Fibroblast of mammary gland (primary cell): ENCODE measurements around the gene SAA1.
A peak's percentile ranks its signal among the peaks of the same experiment; 100 is the strongest.
"Not testable (repeated sequence)": the region's sequence is repeated elsewhere in the genome, so short reads cannot be mapped to it uniquely, and the experiment has no call there.

ENCODE experiments used
- DNase-seq: peaks from one replicate; pipeline ENCODE4 v3.0.0-alpha.2; 2010; ENCODE audit warnings: low read depth
- H3K4me3 ChIP-seq: 2 replicates; pipeline ENCODE4 v1.5.1; 2011; ENCODE audit warnings: low read depth, mild to moderate bottlenecking, low read length, moderate library complexity; ENCODE audit not compliant: control insufficient read depth
- TF ChIP-seq, protein P1 (sequence below): conservative IDR thresholded peaks from 2 replicates; pipeline ENCODE4 v1.5.1; 2011; ENCODE audit warnings: low read depth, low read length, inconsistent platforms; ENCODE audit not compliant: control insufficient read depth, insufficient read depth

SAA1 gene

DNA sequence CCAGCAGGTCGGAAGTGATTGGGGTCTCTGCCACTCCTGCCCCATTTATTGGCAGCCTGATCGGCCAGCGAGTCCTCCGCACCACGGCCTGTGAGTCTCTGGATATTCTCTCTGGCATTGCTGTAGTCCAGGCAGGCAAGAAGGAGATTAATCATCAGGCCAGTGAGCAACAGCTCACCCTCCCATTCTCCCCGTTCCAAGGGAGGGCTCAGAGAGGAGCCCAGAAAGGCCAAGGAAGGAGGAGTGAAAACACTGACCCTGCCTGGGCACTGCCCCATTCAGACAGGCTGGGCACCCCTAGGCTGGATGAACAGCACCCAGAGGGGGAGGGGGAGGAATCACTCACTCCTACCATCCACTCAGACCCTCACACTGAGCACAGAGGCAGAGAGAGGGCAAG lies 20.7 kb upstream of the SAA1 start:
- TF ChIP-seq, protein P1, sequence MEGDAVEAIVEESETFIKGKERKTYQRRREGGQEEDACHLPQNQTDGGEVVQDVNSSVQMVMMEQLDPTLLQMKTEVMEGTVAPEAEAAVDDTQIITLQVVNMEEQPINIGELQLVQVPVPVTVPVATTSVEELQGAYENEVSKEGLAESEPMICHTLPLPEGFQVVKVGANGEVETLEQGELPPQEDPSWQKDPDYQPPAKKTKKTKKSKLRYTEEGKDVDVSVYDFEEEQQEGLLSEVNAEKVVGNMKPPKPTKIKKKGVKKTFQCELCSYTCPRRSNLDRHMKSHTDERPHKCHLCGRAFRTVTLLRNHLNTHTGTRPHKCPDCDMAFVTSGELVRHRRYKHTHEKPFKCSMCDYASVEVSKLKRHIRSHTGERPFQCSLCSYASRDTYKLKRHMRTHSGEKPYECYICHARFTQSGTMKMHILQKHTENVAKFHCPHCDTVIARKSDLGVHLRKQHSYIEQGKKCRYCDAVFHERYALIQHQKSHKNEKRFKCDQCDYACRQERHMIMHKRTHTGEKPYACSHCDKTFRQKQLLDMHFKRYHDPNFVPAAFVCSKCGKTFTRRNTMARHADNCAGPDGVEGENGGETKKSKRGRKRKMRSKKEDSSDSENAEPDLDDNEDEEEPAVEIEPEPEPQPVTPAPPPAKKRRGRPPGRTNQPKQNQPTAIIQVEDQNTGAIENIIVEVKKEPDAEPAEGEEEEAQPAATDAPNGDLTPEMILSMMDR, result no peak
- no peak overlapping the region for H3K4me3 ChIP-seq

DNA sequence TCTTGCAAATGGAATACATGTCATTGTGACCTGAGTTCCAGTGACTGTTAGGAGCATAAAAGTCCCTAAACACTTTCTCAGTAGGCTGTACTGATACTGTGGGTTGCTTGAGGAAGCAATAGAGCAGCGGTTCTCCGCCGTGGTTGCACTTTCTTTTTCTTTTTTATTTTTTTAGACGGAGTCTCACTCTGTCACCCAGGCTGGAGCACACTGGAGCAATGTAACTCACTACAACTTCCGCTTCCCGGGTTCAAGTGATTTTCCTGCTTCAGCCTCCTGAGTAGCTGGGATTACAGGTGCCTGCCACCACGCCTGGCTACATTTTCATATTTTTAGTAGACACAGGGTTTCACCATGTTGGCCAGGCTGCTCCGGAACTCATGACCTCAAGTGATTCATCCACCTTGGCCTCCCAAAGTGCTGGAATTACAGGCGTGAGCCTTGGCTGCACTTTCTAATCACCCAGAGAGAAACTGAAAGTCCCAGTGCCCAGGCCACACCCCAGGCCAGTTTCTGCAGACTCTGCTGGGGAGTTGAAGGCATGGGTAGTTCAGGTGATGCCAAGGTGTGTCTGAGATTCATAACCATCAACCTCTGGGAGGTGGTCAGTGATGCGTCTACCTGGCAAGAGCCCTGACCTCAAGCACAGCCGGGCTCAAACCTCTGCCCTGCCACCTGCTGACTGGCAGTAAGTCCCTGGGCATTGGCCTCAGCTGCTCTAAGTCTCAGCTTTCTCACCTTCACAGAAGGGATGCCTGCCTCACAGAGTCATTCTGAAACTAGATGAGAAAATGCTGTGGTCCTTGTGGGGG lies 19.5 kb upstream of the SAA1 start:
- DNase-seq, H3K4me3 ChIP-seq: not testable (repeated sequence)

More for the DNA sequence above, 20.7 kb upstream of the SAA1 start:
- DNase-seq, result peak; percentile 10

DNA sequence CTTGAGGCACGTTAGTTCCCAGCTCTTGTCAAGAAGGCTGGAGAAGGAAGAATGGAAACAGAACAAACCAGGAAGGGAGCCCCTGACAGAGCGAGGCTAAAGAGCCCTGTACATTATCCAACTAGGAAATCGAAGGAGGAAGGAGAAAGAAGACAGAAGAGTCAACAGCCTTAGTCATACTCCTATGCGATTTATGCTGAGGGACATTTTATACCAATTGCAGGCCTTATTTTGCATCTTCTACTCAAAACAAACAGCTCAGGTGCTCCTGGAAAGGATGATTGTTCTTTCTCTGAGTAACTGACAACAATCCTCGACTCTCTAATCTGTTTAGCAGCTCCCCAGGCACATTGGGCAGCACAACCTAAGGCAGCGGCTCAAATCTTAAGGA lies 18.9 kb upstream of the SAA1 start:
- not testable (repeated sequence) for DNase-seq, H3K4me3 ChIP-seq

DNA sequence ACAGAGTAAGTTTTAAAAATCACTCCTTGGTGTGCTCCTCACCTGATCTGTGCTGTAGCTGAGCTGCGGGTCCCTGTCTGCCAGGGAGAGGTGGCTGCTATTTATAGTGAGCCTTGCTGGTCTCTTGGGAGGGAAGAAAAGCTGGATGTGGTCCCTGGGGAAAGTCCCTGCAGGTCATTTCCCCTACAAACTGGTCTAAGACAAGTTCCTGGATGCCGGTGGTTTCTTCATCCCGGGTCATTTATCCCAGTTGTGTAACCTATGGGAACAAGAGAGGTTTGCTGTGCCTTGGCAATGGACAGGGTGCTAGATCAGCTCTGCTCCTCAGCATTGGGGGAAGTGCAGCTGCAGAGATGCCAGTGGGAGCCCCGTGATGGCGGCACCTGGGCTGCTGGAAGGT lies 17.5 kb upstream of the SAA1 start, which contains the start of gene SAA2:
SAA2 (minus strand) TSS at position 108 of the 400 bp plus-strand sequence. CDS start 657 bp downstream, outside the sequence.
- DNase-seq, result no peak

DNA sequence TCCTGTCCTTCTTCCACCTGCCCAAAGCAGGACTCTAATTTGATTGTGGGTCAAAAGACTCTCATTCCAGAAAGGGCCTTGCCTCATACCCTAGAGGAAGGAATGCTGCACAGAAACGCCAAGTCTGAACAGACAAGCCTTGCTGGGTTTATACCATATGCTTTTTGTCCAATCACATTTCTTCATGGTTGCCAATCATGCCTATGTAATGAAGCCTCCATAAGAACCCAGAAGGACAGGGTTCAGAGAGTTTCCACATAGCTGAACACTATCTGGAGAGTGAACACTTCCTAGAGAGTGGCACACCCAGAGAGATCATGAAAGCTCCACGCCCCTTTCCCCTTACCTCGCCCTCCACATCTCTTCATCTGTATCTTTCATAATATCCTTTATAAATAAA lies 12.8 kb upstream of the SAA1 start:
- TF ChIP-seq, protein P1, result no peak

More for the DNA sequence above, 17.5 kb upstream of the SAA1 start, which contains the start of gene SAA2:
- TF ChIP-seq, protein P1, result no peak
- H3K4me3 ChIP-seq, result no peak within 1 kb of the TSS

DNA sequence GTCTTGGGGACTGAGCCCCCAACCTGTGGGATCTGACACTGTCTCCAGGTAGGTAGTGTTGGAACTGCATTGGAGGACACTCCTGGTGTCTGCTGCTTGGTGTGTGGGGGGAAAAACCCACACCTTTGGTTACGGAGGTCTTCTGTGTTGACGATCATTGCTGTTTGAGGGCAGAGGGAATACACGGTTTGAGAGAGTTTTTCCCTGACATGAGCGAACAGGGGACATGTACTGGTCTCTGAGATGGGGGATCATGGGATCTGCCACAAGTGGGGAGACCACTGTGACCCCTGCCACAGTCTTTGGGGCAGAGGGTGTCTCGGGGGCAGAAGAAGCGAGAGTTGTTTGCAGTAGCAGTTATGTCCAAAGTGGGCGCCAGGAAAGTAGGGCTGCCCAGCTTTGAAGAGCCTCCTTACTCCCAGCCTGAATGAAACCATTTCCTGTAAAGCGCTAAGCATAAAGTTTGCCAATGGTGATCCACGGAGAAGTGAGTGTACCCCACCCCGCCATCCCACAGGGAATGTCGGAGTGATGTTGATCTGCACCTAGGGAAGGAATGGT lies 12.2 kb upstream of the SAA1 start:
- DNase-seq, result no peak
- H3K4me3 ChIP-seq, result no peak overlapping the region
- TF ChIP-seq, protein P1, result no peak

More for the DNA sequence above, 12.8 kb upstream of the SAA1 start:
- no peak overlapping the region for H3K4me3 ChIP-seq
- DNase-seq, result no peak

DNA sequence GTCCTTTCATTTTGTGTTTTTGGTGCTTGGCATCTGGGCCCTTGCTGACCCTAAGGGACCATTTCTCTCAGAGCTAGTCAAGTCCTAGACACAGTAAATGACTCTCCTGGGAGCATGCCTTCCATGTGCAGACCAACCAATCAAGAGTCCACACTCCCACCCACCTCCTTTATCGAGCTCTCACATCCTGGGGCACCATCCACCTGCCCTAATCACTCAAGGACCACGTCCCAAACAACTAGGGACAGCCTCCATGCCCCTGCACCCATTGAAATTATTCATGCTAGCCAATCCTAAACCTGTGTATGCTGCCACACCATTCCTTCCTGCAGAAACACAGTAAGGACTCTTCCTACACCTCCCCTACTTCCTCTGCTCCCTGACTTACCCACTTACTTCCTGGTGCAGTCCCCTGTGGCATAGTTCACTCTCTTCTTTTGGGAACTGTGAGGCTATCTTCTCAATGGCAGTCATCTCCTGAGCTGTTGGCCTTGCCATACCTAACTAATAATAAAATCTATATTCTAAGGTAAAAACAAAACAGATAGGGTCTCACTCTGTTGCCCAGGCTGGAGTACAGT lies 11.2 kb upstream of the SAA1 start:
- TF ChIP-seq, protein P1, result no peak
- no peak overlapping the region for H3K4me3 ChIP-seq
- DNase-seq, result no peak
